PC-3 (cell line): ENCODE data around the gene TIMP3. TPM values are rescaled to one million over a fixed set of nuclear protein-coding genes. Genes with fewer than 3 reads are reported as not detected.

Experiments used
- ATAC-seq: fragments of 200-7000 bp; cut with Tn5 transposase; 2 replicates; pipeline ENCODE4 v1.9.1; 2020; ENCODE audit warnings: mild to moderate bottlenecking, moderate library complexity
- BruUV-seq: library from RNA; stranded (reverse); fragments of 400-500 nt; replicated peaks from 2 replicates; lab custom pipeline; 2021; lab: Mats Ljungman, UMichigan
- CTCF ChIA-PET: fragments of 300-600 bp; sonication (Branson Sonifier 250); formaldehyde crosslinking; loops from one replicate; lab custom pipeline; 2022; ENCODE audit warnings: antibody characterized with exemption; lab: Charles Lee
- POLR2A ChIA-PET: fragments of 300-600 bp; sonication (Branson Sonifier 250); formaldehyde crosslinking; loops from one replicate; lab custom pipeline; 2022; ENCODE audit warnings: antibody characterized with exemption; ENCODE audit not compliant: unreplicated experiment; lab: Charles Lee
- DNase-seq: peaks from one replicate; pipeline ENCODE4 v3.0.0-alpha.2; 2015
- H2AFZ ChIP-seq: fragments of 300-600 bp; sonication (generic); 2 replicates; pipeline ENCODE4 v1.6.0; 2016; ENCODE audit warnings: antibody characterized with exemption, low read length
- H3F3A ChIP-seq: fragments of 300-600 bp; sonication (generic); one replicate; pipeline ENCODE4 v1.6.0; 2017; ENCODE audit warnings: antibody characterized with exemption, low read length, control low read depth, mild to moderate bottlenecking; ENCODE audit not compliant: unreplicated experiment
- H3K27ac ChIP-seq: fragments of 300-600 bp; sonication (generic); 2 replicates; pipeline ENCODE4 v1.5.1; 2016; ENCODE audit warnings: mild to moderate bottlenecking, low read length
- H3K27me3 ChIP-seq: fragments of 300-600 bp; sonication (generic); 2 replicates; pipeline ENCODE4 v1.6.1; 2016; ENCODE audit warnings: low read length, mixed read lengths
- H3K36me3 ChIP-seq: fragments of 300-600 bp; sonication (generic); 2 replicates; pipeline ENCODE4 v1.6.1; 2016; ENCODE audit warnings: low read depth, mixed run types, low read length, mixed read lengths
- H3K4me1 ChIP-seq: fragments of 300-600 bp; sonication (generic); 2 replicates; pipeline ENCODE4 v1.5.1; 2016; ENCODE audit warnings: low read length; ENCODE audit not compliant: insufficient read depth
- H3K4me2 ChIP-seq: fragments of 300-600 bp; sonication (generic); 2 replicates; pipeline ENCODE4 v1.6.0; 2016; ENCODE audit warnings: low read length
- H3K4me3 ChIP-seq: fragments of 300-600 bp; sonication (generic); 2 replicates; pipeline ENCODE4 v1.5.1; 2016; ENCODE audit warnings: mild to moderate bottlenecking, low read length, mixed read lengths
- H3K79me2 ChIP-seq: fragments of 300-600 bp; sonication (generic); 2 replicates; pipeline ENCODE4 v1.6.1; 2017; ENCODE audit warnings: low read length, mixed read lengths
- H3K9ac ChIP-seq: fragments of 300-600 bp; sonication (generic); 2 replicates; pipeline ENCODE4 v1.6.0; 2016; ENCODE audit warnings: mild to moderate bottlenecking, low read length
- H3K9me2 ChIP-seq: fragments of 300-600 bp; sonication (generic); replicated peaks from 2 replicates; pipeline ENCODE4 v1.6.1; 2016; ENCODE audit warnings: mixed run types, low read length, mixed read lengths
- H3K9me3 ChIP-seq: fragments of 300-600 bp; sonication (generic); 2 replicates; pipeline ENCODE4 v1.6.1; 2016; ENCODE audit warnings: low read length, mixed read lengths
- H4K20me1 ChIP-seq: fragments of 300-600 bp; sonication (generic); 2 replicates; pipeline ENCODE4 v1.6.1; 2016; ENCODE audit warnings: low read length, mixed read lengths
- CTCF ChIP-seq: fragments of 300-600 bp; sonication (generic); conservative IDR thresholded peaks from 2 replicates; pipeline ENCODE4 v1.5.1; 2017; ENCODE audit warnings: antibody characterized with exemption, low read depth, mild to moderate bottlenecking, low read length
- EZH2 ChIP-seq: fragments of 300-600 bp; sonication (generic); IDR thresholded peaks from one replicate; pipeline ENCODE4 v1.6.1; 2017; ENCODE audit warnings: antibody characterized with exemption, mild to moderate bottlenecking, low read length; ENCODE audit not compliant: unreplicated experiment
- EZH2phosphoT487 ChIP-seq: fragments of 300-600 bp; sonication (generic); IDR thresholded peaks from 2 replicates; pipeline ENCODE4 v1.6.1; 2018; ENCODE audit warnings: mild to moderate bottlenecking, antibody characterized with exemption, low read length, borderline replicate concordance
- intact Hi-C: fragments of 100-400 bp; cut with micrococcal nuclease; formaldehyde crosslinking; loops from 2 replicates; pipeline ENCODE4 v1.9.0; 2023
- total RNA-seq: library from RNA; depleted of rRNA; stranded (reverse); fragments of >200 nt; gene quantifications from 2 replicates; pipeline ENCODE4 v1.2.3, GENCODE V29; 2014

TIMP3 gene
- total RNA-seq, 1 experiment from 2014 or later: not detected

GRCh38 chr22:32837803-32838202, 36.3 kb downstream of the TIMP3 start:
- Histone ChIP-seq H3K79me2 (no peaks in the 10 kb centered on the region), H4K20me1 (no peaks in the 10 kb centered on the region), H2AFZ (no peak overlapping the region), H3K4me2 (no peak overlapping the region), H3K27me3 (no peaks in the 10 kb centered on the region), H3K27ac (no peak overlapping the region), H3K4me3 (no peak overlapping the region), H3K9ac (no peak overlapping the region), H3K9me3 (no peaks in the 10 kb centered on the region), H3K36me3 (no peaks in the 10 kb centered on the region), H3F3A (no peaks in the 10 kb centered on the region), H3K9me2 (no peaks in the 10 kb centered on the region), H3K4me1 (no peaks in the 10 kb centered on the region)
- TF ChIP-seq CTCF (no peak), EZH2 (no peak), EZH2phosphoT487 (no peak)
- ATAC-seq (no peak), DNase-seq (no peak)
- BruUV-seq: no TSS peak
- intact Hi-C loops: no loop called here
- POLR2A ChIA-PET: no interaction called here
- CTCF ChIA-PET: no interaction called here

GRCh38 chr22:32839831-32840584, 38.5 kb downstream of the TIMP3 start:
- H4K20me1 ChIP-seq: no peaks in the 10 kb centered on the region
- no peak for DNase-seq
- no peak for ATAC-seq

More at GRCh38 chr22:32839831-32840584, 38.5 kb downstream of the TIMP3 start:
- H3K9ac ChIP-seq: no peak overlapping the region
- ChIA-PET POLR2A (no interaction called here), CTCF (no interaction called here)
- H3K79me2 ChIP-seq: no peaks in the 10 kb centered on the region
- no peaks in the 10 kb centered on the region for H3K4me1 ChIP-seq
- H3K4me2 ChIP-seq: no peak overlapping the region
- intact Hi-C loops: no loop called here
- no peak for TF ChIP-seq CTCF
- TF ChIP-seq EZH2: no peak
- no peak for TF ChIP-seq EZH2phosphoT487
- H3K9me2 ChIP-seq: no peaks in the 10 kb centered on the region
- H3K36me3 ChIP-seq: no peaks in the 10 kb centered on the region
- H2AFZ ChIP-seq: no peak overlapping the region
- H3K27me3 ChIP-seq: no peaks in the 10 kb centered on the region
- no peaks in the 10 kb centered on the region for H3F3A ChIP-seq
- H3K27ac ChIP-seq: no peak overlapping the region
- no TSS peak for BruUV-seq
- H3K9me3 ChIP-seq: no peaks in the 10 kb centered on the region
- H3K4me3 ChIP-seq: no peak overlapping the region
